ENCODE data around the gene PARD3B. TPM values are rescaled to one million over a fixed set of nuclear protein-coding genes. Genes with fewer than 3 reads are reported as not detected.

Gene PARD3B
- total and polyA plus RNA-seq, 2 of the 8 experiments (the other 6 are each of a cell fraction or from before 2014, with no cell fraction given) = 1.2 to 5.7 TPM

GRCh38 chr2:204846471-204846870 is 301.2 kb downstream of the PARD3B start (continued):
- no peak for TF ChIP-seq CHD7 (IDR thresholded peaks at IDR 0.05; ENCODE audit: insufficient replicate concordance, low read length)
- no peak for TF ChIP-seq CTCF (IDR thresholded peaks at IDR 0.05; ENCODE audit: control extremely low read depth in 1 of 3, insufficient read depth in 1 of 3, low read depth in 1 of 3, low read length in 3 of 3)
- TF ChIP-seq BCL11A (IDR thresholded peaks at IDR 0.05; ENCODE audit: low read depth in 2 of 2, low read length in 2 of 2) = no peak
- no peak for TF ChIP-seq KDM4A (IDR thresholded peaks at IDR 0.05; ENCODE audit: low read depth, low read length, severe bottlenecking)
- TF ChIP-seq USF2 (IDR thresholded peaks at IDR 0.05; ENCODE audit: low read length) = no peak
- no peak for TF ChIP-seq FOSL1 (IDR thresholded peaks at IDR 0.05; ENCODE audit: insufficient read depth, low read depth, low read length)
- TF ChIP-seq GTF2F1 (IDR thresholded peaks at IDR 0.05; ENCODE audit: borderline replicate concordance, low read depth, low read length) = no peak
- no peak for TF ChIP-seq SIRT6 (IDR thresholded peaks at IDR 0.05; ENCODE audit: low read length)

Data from H1 (cell line).